SKM-1 (cell line): ENCODE data around the gene EIF3A.

Experiments used
- DNase-seq: peaks from one replicate; lab custom pipeline; 2025; ENCODE audit not compliant: unreplicated experiment; lab: John Stamatoyannopoulos, UW

Gene EIF3A

DNA sequence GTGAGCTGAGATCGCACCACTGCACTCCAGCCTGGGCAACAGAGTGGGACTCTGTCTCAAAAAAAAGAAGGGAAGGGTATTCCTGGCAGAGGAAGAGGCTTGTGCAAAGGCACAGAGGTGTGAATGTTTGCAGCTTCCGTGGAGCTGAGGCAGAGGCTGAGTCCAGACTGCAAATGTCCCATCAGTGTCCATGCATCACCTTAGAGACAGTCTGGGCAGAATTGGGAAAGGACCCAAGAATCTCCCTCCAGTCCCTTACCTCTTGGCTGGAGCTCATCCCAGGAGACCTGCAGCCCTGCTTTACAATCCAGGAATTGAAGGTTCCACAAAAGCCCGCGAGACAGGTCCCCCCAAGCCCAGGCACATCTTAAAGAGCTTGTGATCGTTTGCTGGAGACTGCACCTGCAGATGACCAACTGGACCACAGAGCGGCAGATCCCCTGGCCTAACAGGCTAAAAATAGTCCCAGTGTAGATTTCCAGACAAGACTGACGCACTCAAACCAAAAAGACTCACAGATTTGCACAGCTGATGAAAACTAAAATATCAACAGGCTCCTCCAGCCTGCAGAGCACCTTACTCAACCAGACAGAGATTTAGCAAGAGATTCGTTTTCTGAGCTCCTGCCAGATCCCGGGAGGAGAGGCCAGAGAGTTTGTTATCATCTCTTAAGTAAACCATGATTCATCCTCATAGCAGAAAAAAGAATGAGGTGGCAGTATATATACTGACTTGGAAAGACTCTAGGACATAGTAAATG lies 74.0 kb downstream of the EIF3A start:
- DNase-seq, result no peak

DNA sequence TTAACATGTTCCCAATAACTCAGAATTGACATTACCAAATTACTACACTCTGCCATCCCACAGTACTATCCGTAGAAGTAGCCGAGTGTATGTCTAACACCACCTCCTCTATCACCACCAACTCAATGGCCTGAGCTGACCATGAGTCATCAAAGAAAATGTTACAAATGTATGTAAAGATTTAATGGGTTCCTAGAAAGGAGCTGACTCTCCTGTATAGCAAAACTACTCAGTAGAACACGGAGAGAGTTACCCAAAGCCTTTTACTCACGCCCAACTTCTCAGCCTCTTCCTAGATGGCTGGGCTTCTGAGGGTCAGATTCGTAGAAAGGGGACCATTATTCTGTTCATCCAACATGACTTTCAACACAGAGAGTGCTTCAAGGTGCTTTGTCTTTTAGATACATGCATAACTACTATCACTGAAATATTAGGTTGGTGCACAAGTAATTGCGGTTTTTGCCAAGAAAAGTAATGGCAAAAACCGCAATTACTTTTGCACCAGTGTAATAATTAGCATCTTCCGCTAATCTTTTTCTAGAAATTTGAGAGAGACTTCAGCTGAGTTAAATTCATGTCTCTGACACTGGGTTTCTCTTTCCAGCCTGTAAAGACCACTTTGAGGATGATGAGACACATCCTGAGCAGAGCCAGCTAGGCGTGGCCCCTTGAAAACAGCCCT lies 75.1 kb downstream of the EIF3A start:
- DNase-seq, result no peak

DNA sequence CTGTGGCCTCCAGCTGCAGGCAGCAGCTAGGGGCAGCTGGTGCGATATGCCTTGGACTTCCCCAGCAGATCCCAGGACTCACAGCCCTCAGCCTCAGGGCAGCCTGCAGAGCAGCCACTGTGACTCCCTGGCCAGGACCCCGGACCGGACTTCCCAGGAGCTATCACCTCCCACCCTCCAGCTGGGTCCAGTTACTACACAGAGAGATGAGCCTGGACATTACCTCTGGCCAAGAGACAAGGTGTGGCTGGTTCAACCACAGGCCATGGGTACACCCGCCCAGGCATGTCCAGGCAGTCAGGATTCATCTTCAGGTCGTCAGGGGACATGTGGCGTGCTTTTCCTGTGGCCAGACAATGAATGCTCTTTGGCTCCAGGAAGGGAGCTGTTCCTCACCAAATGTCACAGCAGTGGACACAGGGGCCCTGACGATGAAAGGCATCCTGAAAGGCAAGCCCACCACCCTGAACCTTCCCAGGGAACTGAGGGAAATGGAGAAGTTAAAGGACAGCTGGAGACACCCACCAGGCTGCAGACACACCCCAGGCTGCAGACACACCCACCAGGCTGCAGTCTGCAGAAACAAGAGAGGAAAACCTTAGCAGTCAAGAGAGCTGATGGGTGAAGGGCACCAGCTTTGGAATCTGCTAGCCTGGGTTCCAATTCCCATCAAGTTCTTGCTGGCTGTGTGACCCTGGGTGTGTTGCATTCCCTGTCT lies 76.9 kb downstream of the EIF3A start:
- no peak for DNase-seq

DNA sequence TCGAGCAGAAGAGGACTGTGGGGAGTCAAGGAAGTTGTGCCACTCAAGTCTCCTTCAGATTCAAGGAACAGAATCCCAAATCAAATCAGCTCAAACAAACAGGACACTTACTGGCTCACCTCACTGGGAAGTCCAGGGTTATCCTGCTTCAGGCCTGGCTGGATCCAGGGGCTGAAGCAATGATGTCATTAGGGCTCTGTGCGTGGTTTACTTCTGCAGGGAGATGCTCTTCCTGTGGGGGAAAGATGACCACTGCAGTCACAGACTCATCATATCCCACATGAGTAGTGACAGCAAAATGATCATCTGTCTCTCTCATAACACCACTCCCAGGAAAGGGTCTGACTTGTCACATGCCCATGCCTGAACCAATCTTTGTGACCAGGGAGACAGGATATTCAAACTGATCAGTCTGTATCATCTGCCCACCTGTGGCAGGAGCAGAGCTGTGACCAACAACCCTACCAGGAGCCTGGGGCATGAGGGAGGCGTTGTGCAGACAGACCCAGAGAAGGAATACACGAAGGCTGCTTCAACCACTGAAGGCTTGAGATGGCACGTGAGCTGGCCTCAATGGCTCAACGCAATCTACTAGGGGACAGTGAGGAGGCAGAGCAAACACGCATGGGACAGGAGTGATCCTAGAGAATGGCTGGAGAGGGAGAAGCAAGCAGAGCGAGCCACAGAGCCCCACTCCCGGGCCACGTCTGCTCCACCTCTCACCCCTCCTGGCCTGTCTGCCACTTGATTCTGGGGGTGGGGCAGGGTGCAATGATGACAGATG lies 78.7 kb downstream of the EIF3A start:
- DNase-seq, result no peak

DNA sequence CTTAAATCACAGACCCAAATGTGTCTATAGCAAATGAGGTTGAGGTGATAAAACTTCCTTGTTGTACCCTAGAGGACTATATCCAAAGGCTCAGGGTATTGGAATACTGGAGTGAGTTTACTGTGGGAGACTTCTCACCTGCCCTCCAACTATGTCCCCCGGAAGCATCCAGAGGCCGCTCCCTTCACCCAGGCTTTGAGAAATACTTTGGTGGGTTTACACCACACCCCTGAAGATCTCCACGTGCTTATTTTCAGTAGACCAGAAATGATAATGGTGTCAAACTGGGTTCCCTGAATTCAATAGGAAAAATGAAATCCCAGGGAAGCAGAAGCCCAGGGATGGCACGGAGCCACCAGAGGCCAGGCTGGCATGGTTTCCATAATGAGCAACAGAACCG lies 82.4 kb downstream of the EIF3A start:
- no peak for DNase-seq

DNA sequence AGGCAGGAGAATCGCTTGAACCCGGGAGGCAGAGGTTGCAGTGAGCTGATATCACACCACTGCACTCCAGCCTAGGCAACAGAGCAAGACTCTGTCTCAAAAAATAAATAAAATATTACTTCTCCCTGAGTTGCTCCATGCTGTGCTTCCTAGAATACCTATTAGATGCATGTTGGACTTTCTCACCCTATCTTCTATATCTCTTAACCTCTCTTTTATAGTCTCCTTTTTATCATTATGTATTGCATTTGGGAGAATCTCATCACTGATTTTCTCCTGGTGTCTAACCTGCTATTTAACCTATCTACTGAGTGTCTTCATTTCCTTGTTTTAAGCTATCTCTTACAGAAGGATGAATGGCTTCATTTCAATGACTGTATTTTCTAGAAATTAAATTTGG lies 83.2 kb downstream of the EIF3A start:
- no peak for DNase-seq

DNA sequence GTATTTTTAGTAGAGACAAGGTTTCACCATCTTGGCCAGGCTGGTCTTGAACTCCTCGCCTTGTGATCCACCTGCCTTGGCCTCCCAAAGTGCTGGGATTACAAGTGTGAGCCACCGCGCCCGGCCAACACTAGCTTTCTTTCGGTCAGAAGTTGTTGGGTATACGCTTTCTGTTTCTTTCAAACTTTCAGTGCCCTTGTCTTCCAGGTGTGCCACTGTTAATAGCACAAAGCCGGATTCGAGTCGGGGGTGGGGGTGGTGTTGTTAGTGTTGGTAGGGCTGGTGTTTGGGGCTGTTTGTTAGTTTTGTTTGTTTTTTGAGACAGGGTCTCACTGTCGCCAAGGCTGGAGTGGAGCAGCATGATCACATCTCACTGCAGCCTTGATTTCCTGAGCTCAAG lies 84.9 kb downstream of the EIF3A start:
- no peak for DNase-seq

DNA sequence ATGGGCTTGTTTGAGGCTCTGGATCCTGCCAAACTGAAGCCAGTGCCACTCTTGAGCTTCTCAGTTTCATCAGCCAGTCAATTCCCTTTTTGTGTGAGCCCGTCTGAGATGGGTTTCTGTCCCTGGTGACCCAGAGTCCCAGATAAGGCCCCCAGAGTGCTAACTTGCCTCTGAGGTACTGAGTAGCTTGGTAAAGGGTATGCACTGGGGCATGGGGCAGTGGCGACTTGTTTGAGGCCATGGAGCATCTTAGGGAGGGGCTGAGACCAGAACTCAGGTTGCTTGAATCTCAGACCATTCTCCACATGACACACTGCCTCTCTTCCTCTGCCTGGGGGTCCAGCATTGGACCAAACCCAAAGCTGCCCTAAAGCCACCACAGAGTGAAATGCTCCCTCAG lies 86.3 kb downstream of the EIF3A start:
- DNase-seq, result no peak

DNA sequence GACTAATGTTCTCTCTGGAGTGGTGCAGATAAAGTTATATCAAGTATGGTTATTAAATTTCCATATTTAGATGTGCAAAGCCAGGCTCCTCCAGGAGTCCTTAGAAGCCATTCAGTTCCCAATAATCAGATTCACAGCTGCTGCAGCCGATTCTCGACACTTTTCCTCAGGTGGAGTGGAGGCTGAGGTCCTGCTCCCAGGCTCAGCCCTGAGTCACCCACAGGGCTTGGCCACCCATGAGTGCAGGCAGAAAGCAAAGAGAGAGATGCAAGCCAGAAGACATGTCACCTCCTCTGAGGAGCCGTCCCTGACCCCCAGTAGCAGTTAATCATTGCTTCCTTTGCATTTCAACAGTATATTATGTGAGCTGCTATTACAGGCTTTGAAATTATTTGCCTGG lies 87.4 kb downstream of the EIF3A start:
- no peak for DNase-seq

DNA sequence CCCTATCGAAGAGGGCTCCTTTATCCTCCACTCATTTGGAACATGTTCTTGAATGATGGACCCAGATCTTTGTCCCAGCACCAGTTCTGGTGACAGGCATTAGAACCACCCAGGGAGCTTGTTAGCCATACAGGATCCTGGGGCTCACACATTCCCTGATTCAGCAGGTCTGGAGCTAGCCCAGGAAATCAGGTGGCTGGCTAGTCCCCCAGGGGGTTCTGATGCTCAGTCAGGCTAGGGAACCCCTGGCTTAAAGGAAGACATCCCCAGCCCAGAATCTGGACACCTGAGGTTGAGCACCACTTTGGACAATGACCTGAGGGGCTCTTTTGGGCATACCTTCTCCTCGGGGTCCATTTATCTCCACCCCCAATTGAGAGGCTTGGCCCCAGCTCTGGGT lies 88.1 kb downstream of the EIF3A start:
- no peak for DNase-seq

DNA sequence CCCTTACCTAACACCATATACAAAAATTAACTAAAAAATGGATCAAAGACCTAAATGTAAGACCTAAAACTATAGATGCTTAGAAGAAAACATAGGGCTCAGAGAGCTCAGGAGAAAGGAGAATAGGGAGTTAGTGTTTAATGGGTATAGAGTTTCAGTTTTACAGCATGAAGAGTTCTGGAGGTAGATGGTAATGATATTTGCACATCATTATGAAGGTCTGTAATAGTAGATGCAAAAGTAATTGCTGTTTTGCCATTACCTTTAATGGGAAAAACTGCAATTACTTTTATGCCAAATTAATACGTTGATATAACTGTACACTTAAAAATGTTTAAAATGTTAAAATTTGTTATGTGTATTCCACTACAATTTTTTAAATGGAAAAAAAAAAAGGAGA lies 90.3 kb downstream of the EIF3A start:
- DNase-seq, result no peak

DNA sequence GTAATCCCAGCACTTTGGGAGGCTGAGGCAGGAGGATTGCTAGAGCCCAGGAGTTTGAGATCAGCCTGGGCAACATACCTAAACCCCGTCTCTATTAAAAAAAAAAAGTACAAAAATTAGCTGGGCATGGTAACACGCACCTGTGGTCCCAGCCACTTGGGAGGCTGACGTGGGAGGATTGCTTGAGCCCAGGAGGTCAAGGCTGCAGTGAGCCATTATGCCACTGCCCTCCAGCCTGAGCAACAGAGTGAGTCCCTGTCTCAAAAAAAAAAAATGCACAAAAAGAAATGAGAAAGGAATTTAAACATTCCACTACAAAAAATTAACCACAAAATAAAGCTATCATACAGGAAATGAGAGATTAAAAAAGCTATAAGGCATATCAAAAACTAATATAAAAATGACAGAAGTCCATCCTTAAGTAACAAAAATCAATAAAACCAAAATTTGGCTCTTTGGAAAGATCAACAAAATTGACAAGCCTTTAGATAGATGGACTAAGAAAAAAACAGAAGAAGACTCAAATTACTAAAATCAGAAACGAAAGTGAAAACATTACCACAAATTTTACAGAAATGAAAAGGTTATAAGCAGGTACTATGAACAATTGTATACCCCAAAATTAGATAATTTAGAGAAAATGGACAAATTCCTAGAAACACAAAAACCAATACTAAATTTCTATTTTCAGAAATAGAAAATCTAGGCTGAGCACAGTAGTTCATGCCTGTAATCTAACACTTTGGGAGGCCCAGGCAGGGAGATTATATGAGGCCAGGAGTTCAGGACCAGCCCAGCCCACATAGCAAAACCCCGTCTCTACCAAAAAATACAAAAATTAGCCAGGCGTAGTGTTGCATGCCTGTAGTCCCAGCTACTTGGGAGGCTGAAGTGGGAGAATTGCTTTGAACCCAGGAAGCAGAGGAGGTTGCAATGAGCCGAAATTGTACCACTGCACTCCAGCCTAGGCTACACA lies 93.5 kb downstream of the EIF3A start:
- DNase-seq, result no peak

DNA sequence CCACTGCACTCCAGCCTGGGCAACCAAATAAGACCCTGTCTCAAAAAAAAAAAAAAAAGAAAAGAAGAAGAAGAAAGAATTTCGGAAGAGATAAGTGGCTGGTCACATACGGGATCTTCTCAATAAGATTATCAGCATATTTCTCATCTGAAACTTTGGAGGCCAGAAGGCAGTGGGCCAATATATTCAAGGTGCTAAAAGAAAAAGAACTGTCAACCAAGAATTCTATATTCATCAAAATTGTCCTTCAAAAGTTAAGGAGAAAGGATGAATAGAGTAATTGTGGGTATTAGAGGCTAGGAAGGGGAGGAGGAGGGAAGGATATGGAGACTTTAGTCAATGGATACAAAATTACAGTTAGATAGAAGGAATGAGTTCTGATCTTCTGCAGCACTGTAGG lies 95.0 kb downstream of the EIF3A start:
- no peak for DNase-seq
